ENCODE results near the gene NPHS1.

GRCh38 chr19:35870798-35871197 lies 18.5 kb upstream of the NPHS1 start:
- TF ChIP-seq POLR2A (IDR thresholded peaks at IDR 0.05; ENCODE audit: extremely low read depth, insufficient read length) (no peak), CTCF (IDR thresholded peaks at IDR 0.05; ENCODE audit: low read depth, low read length) (no peak)

Measured in NB4 (cell line).